ENCODE data around the gene CA6. TPM values are rescaled to one million over a fixed set of nuclear protein-coding genes. Genes with fewer than 3 reads are reported as not detected.
"Not testable (repeated sequence)": the region's sequence is repeated elsewhere in the genome, so short reads cannot be mapped to it uniquely, and the experiment has no call there.

CA6 gene
- total RNA-seq, 1 donor from 2014 or later, result not detected

DNA sequence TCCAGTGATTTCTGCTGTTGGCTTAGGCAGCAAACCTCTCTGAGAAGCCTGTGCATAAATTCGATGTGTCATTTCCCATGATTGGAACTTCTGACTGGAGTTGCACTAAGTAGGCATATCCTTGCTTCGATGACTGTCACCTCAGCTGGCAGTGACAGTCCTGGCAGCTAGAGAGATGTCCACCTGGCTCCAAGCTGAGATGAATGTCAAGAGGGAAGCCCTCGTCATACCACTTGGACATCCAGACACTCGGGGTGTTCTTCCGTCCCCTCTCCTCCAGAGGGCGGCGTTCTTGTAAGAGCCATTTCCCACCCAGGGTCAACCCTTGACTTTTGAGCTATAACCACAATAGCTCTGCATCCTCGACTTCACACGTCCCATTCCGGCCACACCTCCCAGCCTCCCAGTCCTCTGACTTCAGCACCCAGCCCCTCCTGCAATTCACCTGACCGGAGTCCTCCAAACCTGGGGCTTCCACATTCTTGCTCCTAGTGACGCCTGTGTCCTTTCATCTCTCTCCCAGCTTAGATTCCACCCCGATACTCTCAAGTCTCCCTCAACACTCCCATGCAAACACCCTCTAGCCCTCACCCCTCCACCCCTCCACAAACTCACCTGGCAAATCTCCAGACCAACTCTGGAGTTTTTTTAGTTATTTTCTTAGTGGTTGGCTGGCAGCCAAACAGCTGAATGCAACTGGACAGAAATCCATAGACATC lies 17.3 kb downstream of the CA6 start:
- TF ChIP-seq, protein P1, sequence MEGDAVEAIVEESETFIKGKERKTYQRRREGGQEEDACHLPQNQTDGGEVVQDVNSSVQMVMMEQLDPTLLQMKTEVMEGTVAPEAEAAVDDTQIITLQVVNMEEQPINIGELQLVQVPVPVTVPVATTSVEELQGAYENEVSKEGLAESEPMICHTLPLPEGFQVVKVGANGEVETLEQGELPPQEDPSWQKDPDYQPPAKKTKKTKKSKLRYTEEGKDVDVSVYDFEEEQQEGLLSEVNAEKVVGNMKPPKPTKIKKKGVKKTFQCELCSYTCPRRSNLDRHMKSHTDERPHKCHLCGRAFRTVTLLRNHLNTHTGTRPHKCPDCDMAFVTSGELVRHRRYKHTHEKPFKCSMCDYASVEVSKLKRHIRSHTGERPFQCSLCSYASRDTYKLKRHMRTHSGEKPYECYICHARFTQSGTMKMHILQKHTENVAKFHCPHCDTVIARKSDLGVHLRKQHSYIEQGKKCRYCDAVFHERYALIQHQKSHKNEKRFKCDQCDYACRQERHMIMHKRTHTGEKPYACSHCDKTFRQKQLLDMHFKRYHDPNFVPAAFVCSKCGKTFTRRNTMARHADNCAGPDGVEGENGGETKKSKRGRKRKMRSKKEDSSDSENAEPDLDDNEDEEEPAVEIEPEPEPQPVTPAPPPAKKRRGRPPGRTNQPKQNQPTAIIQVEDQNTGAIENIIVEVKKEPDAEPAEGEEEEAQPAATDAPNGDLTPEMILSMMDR (conservative IDR thresholded peaks at IDR 0.05; ENCODE audit: low read depth, low read length), result peak; percentile 70
- DNase-seq (ENCODE audit: low read depth), result no peak

DNA sequence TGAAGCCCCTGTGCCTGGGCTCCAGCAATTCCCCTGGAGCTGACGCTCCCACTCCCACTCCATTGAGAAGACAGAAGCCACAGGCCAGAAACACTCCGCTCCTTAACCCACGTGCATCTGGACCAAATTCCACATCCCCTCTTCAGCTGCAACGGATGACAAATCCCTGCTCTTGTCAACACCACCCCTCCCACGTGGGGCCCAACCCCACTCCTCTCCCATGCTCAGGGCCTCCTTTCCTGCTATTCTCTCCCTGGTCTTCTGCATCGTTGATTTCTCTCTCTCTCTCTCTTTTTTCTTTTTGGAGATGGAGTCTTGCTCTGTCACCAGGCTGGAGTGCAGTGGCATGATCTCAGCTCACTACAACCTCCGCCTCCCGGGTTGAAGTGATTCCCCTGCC lies 18.3 kb downstream of the CA6 start:
- TF ChIP-seq, protein P1 (conservative IDR thresholded peaks at IDR 0.05; ENCODE audit: low read depth, low read length), result no peak
- no peak overlapping the region for H3K4me3 ChIP-seq (ENCODE audit: low read depth, low read length)
- no peak for DNase-seq (ENCODE audit: low read depth)

More for the DNA sequence above, 17.3 kb downstream of the CA6 start:
- no peak overlapping the region for H3K4me3 ChIP-seq (ENCODE audit: low read depth, low read length)

DNA sequence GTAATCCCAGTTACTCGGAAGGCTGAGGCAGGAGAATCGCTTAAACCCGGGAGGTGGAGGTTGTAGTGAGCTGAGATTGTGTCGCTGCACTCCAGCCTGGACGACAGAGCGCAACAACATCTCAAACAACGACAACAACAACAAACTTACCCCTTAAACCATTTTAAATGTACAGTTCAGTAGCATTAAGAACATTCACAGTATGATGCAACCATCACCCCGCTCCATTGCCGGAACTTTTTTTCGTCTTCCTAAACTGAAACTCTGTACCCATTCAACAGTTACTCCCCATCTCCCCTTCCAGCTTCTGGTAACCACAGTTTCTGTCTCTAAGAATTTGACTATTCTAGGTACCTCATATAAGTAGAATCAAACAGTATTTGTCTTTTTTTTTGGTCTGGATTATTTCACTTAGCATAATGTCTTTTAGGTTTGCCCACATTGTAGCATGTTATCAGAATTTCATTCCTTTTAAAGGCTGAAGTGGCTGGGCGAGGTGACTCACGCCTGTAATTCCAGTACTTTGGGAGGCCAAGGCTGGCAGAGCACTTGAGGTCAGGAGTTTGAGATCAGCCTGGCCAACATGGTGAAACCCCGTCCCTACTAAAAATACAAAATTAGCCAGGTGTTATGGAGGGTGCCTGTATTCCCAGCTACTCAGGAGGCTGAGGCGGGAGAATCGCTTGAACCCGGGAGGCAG lies 19.6 kb downstream of the CA6 start:
- no peak for DNase-seq (ENCODE audit: low read depth)
- H3K4me3 ChIP-seq (ENCODE audit: low read depth, low read length), result no peak overlapping the region
- TF ChIP-seq, protein P1 (conservative IDR thresholded peaks at IDR 0.05; ENCODE audit: low read depth, low read length), result no peak

DNA sequence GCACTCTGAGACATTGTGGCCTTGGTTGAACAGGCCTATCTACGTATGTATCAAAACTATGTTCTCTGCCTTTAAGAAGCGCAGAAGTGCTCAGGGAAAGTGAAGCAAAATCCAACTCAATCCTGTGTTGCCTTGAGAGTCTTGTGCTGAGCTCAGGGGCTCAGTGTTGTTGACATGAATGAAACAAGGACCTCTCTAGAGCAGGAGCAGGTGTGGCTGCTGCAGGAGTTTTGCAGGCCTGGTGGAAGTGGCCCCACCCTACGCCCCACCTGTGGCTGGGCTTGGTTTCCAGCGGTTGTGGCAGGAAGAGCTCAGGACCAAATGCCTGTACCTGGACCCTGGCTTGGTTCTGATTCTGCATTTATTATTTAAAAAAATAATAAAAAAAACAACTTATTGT lies 20.9 kb downstream of the CA6 start:
- no peak for DNase-seq (ENCODE audit: low read depth)
- TF ChIP-seq, protein P1 (conservative IDR thresholded peaks at IDR 0.05; ENCODE audit: low read depth, low read length), result no peak
- H3K4me3 ChIP-seq (ENCODE audit: low read depth, low read length), result no peak overlapping the region

DNA sequence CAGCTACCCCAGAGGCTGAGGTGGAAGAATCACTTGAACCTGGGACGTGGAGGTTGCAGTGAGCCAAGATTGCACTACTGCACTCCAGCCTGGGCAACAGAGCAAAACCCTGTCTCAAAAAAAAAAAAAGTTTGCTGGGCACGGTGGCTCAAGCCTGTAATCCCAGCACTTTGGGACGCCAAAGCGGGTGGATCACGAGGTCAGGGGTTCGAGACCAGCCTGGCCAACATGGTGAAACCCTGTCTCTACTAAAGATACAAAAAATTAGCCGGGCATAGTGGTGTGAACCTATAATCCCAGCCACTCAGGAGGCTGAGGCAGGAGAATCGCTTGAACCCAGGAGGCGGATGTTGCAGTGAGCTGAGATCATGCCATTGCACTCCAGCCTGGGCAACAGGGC lies 23.2 kb downstream of the CA6 start:
- H3K4me3 ChIP-seq (ENCODE audit: low read depth, low read length); DNase-seq (ENCODE audit: low read depth): not testable (repeated sequence)

DNA sequence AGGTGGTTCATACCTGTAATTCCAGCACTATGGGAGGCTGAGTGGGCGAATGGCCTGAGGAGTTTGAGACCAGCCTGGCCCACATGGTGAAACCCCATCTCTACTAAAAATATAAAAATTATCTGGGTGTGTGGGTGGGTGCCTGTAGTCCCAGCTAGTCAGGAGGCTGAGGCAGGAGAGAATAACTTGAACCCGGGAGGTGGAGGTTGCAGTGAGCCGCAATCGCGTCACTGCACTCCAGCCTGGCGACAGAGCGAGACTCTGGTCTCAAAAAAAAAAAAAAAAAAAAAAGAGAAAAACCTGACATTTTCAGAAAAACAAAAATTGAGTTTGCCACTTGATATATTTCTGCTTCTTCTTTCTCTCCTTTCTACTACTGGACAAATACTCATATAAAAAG lies 24.3 kb downstream of the CA6 start:
- no peak overlapping the region for H3K4me3 ChIP-seq (ENCODE audit: low read depth, low read length)
- DNase-seq (ENCODE audit: low read depth), result no peak
- TF ChIP-seq, protein P1 (conservative IDR thresholded peaks at IDR 0.05; ENCODE audit: low read depth, low read length), result no peak

DNA sequence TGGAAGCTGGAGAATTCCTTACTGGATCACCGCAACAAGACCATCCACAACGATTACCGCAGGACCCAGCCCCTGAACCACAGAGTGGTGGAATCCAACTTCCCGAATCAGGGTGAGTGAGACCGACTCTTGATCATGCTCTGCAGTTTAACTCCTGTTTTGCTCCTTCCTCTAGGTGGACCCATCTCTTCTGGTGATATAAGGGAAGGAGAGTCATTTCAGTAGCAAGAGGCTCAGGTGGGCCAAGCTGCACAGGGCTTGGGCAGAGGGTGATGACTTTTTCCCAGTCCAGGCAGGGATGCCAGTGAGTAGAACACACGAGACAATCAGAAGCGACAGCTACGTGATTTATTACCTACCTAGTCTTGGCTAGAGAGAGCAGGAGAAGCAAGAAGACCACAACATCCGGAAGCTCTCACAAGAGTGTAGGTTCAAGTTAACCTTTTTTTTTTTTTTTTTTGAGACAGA lies 25.2 kb downstream of the CA6 start:
- no peak overlapping the region for H3K4me3 ChIP-seq (ENCODE audit: low read depth, low read length)
- no peak for DNase-seq (ENCODE audit: low read depth)
- TF ChIP-seq, protein P1 (conservative IDR thresholded peaks at IDR 0.05; ENCODE audit: low read depth, low read length), result no peak
